Heart left ventricle (tissue), 13 donors: ENCODE results near the gene ODAD3.

Experiments
- POLR2A ChIP-seq, 2 donors: fragments of 450-650 bp; IDR thresholded peaks; one replicate each; pipeline ENCODE4 v1.6.1; 2017; ENCODE audit warnings: antibody characterized with exemption in 2 of 2, mild to moderate bottlenecking in 2 of 2, moderate library complexity in 2 of 2
- TF ChIP-seq, protein P1 (sequence below), 12 donors: fragments of 200-600 bp; sonication (generic) in 4 of 12; IDR thresholded peaks; one replicate each; pipeline versions ENCODE4 v1.5.0 to v1.8.0; 2018 to 2022; ENCODE audit warnings: antibody characterized with exemption in 12 of 12, mild to moderate bottlenecking in 5 of 12
- donor health status: ischemic (EF 13 %, LVEDD 7.1; RV severe dilation, severe dysfunction).
- donor health status: DM: no; HTN: yes; CAD: no.
- donor health status: DM: no; HTN: no; CAD: no.
- donor health status: ischemic (EF 25% LVEDD 6.9; RV normal size, moderate dysfunction).
- donor health status: ischemic (EF 25% LVEDD 5.7; RV mildly dilated, moderate dysfunction).
- donor health status: ischemic (EF 35%, LVEDD 5.7; RV mildly dilated, moderate dysfunction).
- donor health status: nonischemic (EF 11% LVEDD 7.7; RV severe dilation, severe dysfunction).
- donor health status: DM: yes; HTN: yes; CAD: no.
- donor health status: PGD.
- donor health status: ischemic (EF 29% LVEDD 5.4; RV normal size, mild dysfunction).
- donor health status: nonischemic (EF 23%, LVEDD 6.1; RV moderate dilation, normal function).

DNA sequence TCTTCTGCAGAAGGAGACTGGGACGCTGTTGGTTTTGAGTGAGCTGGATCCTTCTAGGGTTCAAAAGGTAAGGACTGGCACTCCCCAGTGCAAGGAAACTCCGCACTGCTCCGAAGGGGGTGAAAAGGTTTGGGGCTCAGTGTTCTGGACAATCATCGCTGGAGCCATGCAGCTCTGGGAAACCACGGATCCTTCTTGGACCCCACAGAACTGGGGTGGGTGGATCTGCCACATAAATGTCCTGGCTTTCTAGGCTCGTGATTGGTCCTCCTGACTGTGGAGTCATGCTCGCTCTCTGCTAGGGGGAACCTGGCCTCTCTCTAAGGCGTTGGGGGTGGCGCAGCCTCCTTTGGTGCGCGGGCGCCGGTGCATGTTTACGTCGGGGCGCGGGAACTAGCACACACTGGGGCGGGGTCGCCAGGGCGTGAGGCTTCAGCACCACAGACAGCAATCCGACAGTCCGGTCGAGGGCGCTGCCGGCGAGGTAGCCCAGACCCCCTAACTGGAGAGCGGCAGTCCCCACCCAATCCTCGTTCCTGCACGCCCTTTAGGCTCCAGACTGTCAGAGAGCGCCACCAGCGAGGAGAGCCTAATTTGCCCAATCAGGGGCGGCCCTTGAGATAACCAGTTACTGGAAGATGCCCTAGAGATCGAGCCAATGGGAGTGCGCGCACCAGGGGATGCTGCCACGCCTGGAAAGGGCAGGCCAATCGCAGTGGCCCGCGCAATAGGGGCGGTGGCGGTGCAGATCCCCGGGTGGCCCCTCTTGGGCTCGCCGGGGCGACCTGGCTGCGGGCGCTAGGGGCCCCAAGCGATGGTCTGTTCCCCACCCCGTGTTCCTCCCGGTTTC lies 46.8 kb upstream of the ODAD3 start:
- TF ChIP-seq POLR2A (IDR thresholded peaks at IDR 0.05): no peak
- TF ChIP-seq, protein P1, sequence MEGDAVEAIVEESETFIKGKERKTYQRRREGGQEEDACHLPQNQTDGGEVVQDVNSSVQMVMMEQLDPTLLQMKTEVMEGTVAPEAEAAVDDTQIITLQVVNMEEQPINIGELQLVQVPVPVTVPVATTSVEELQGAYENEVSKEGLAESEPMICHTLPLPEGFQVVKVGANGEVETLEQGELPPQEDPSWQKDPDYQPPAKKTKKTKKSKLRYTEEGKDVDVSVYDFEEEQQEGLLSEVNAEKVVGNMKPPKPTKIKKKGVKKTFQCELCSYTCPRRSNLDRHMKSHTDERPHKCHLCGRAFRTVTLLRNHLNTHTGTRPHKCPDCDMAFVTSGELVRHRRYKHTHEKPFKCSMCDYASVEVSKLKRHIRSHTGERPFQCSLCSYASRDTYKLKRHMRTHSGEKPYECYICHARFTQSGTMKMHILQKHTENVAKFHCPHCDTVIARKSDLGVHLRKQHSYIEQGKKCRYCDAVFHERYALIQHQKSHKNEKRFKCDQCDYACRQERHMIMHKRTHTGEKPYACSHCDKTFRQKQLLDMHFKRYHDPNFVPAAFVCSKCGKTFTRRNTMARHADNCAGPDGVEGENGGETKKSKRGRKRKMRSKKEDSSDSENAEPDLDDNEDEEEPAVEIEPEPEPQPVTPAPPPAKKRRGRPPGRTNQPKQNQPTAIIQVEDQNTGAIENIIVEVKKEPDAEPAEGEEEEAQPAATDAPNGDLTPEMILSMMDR (IDR thresholded peaks at IDR 0.05): no peak
